Measurements from ENCODE around the gene ANXA1. TPM values are rescaled to one million over a fixed set of nuclear protein-coding genes. Genes with fewer than 3 reads are reported as not detected.

ANXA1 gene
- total and polyA plus RNA-seq, 5 donors = 46.7 to 139 (median 94.3) TPM

GRCh38 chr9:73155377-73155776 lies 3.7 kb downstream of the ANXA1 start:
- Histone ChIP-seq H3K4me1 (ENCODE audit: control insufficient read depth, insufficient read depth, low read length) (peaks cover 5% of the 10 kb centered on the region), H3K27me3 (ENCODE audit: control insufficient read depth, insufficient read depth) (no peaks in the 10 kb centered on the region), H3K27ac (ENCODE audit: low read length) (no peak overlapping the region), H3K4me3 (ENCODE audit: low read length) (peak overlapping the region; percentile 35), H3K9me3 (ENCODE audit: control insufficient read depth, low read length) (no peaks in the 10 kb centered on the region)
- WGBS = 35% methylated on average over 3 of the region's 3 CpGs
- intact Hi-C loops (cut with DNase I) = no loop called here
- ATAC-seq (no peak), DNase-seq (no peak)

GRCh38 chr9:73155968-73156864 lies 4.6 kb downstream of the ANXA1 start:
- Histone ChIP-seq H3K27me3 (ENCODE audit: control insufficient read depth, insufficient read depth) (no peaks in the 10 kb centered on the region), H3K9me3 (ENCODE audit: control insufficient read depth, low read length) (no peaks in the 10 kb centered on the region), H3K27ac (ENCODE audit: low read length) (no peak overlapping the region), H3K4me3 (ENCODE audit: low read length) (no peak overlapping the region), H3K4me1 (ENCODE audit: control insufficient read depth, insufficient read depth, low read length) (peaks cover 4% of the 10 kb centered on the region)
- DNase-seq (no peak), ATAC-seq (no peak)
- intact Hi-C loops (cut with DNase I) = no loop called here
- 70% methylated on average over 4 of the region's 4 CpGs for WGBS

GRCh38 chr9:73156865-73157187 lies 5.2 kb downstream of the ANXA1 start:
- Histone ChIP-seq H3K9me3 (ENCODE audit: control insufficient read depth, low read length) (no peaks in the 10 kb centered on the region), H3K4me3 (ENCODE audit: low read length) (no peak overlapping the region), H3K4me1 (ENCODE audit: control insufficient read depth, insufficient read depth, low read length) (peaks cover 4% of the 10 kb centered on the region), H3K27ac (ENCODE audit: low read length) (no peak overlapping the region), H3K27me3 (ENCODE audit: control insufficient read depth, insufficient read depth) (no peaks in the 10 kb centered on the region)
- ATAC-seq = no peak
- intact Hi-C loops (cut with DNase I) = no loop called here
- DNase-seq = no peak

- Histone ChIP-seq H3K4me1 (ENCODE audit: control insufficient read depth, insufficient read depth, low read length) (peaks cover 4% of the 10 kb centered on the region), H3K27me3 (ENCODE audit: control insufficient read depth, insufficient read depth) (no peaks in the 10 kb centered on the region), H3K9me3 (ENCODE audit: control insufficient read depth, low read length) (no peaks in the 10 kb centered on the region), H3K27ac (ENCODE audit: low read length) (no peak overlapping the region), H3K4me3 (ENCODE audit: low read length) (no peak overlapping the region)
- no peak for DNase-seq
- intact Hi-C loops (cut with DNase I) = no loop called here
- ATAC-seq = no peak
- 70% methylated on average over 2 of the region's 2 CpGs for WGBS
These were observed 6.1 kb downstream of the ANXA1 start for GRCh38 chr9:73157811-73158210.

GRCh38 chr9:73158723-73159122 lies 7.1 kb downstream of the ANXA1 start:
- Histone ChIP-seq H3K4me3 (ENCODE audit: low read length) (no peak overlapping the region), H3K27me3 (ENCODE audit: control insufficient read depth, insufficient read depth) (no peaks in the 10 kb centered on the region), H3K9me3 (ENCODE audit: control insufficient read depth, low read length) (no peaks in the 10 kb centered on the region), H3K4me1 (ENCODE audit: control insufficient read depth, insufficient read depth, low read length) (peaks cover 4% of the 10 kb centered on the region), H3K27ac (ENCODE audit: low read length) (no peak overlapping the region)
- DNase-seq (no peak), ATAC-seq (no peak)
- 77% methylated on average over 6 of the region's 6 CpGs for WGBS
- intact Hi-C loops (cut with DNase I) = no loop called here

GRCh38 chr9:73160868-73161267 lies 9.2 kb downstream of the ANXA1 start:
- Histone ChIP-seq H3K9me3 (ENCODE audit: control insufficient read depth, low read length) (no peaks in the 10 kb centered on the region), H3K4me1 (ENCODE audit: control insufficient read depth, insufficient read depth, low read length) (peaks cover 1% of the 10 kb centered on the region), H3K4me3 (ENCODE audit: low read length) (no peak overlapping the region), H3K27ac (ENCODE audit: low read length) (no peak overlapping the region), H3K27me3 (ENCODE audit: control insufficient read depth, insufficient read depth) (no peaks in the 10 kb centered on the region)
- intact Hi-C loops (cut with DNase I) = no loop called here
- no peak for ATAC-seq
- no peak for DNase-seq
- WGBS = 92% methylated on average over 5 of the region's 5 CpGs

- no peaks in the 10 kb centered on the region for H3K9me3 ChIP-seq (ENCODE audit: control insufficient read depth, low read length)
- no peak overlapping the region for H3K4me3 ChIP-seq (ENCODE audit: low read length)
- DNase-seq (no peak), ATAC-seq (no peak)
- 71% methylated on average over 6 of the region's 6 CpGs for WGBS
- no peaks in the 10 kb centered on the region for H3K4me1 ChIP-seq (ENCODE audit: control insufficient read depth, insufficient read depth, low read length)
- no peak overlapping the region for H3K27ac ChIP-seq (ENCODE audit: low read length)
- no peaks in the 10 kb centered on the region for H3K27me3 ChIP-seq (ENCODE audit: control insufficient read depth, insufficient read depth)
- intact Hi-C loops (cut with DNase I) = no loop called here
These were observed 11.5 kb downstream of the ANXA1 start for GRCh38 chr9:73162987-73163768.

- Histone ChIP-seq H3K4me1 (ENCODE audit: control insufficient read depth, insufficient read depth, low read length) (no peaks in the 10 kb centered on the region), H3K4me3 (ENCODE audit: low read length) (no peak overlapping the region), H3K9me3 (ENCODE audit: control insufficient read depth, low read length) (no peaks in the 10 kb centered on the region), H3K27ac (ENCODE audit: low read length) (no peak overlapping the region), H3K27me3 (ENCODE audit: control insufficient read depth, insufficient read depth) (no peaks in the 10 kb centered on the region)
- intact Hi-C loops (cut with DNase I) = no loop called here
- ATAC-seq = no peak
- 90% methylated on average over 2 of the region's 2 CpGs for WGBS
- DNase-seq = no peak
These were observed 14.2 kb downstream of the ANXA1 start for GRCh38 chr9:73165911-73166310.

GRCh38 chr9:73166468-73166867 lies 14.8 kb downstream of the ANXA1 start:
- H3K27me3 ChIP-seq (ENCODE audit: control insufficient read depth, insufficient read depth) = no peaks in the 10 kb centered on the region
- no peak overlapping the region for H3K4me3 ChIP-seq (ENCODE audit: low read length)
- 97% methylated on average over 3 of the region's 3 CpGs for WGBS
- no peaks in the 10 kb centered on the region for H3K9me3 ChIP-seq (ENCODE audit: control insufficient read depth, low read length)
- intact Hi-C loops (cut with DNase I) = no loop called here
- ATAC-seq (no peak), DNase-seq (no peak)
- H3K4me1 ChIP-seq (ENCODE audit: control insufficient read depth, insufficient read depth, low read length) = no peaks in the 10 kb centered on the region
- H3K27ac ChIP-seq (ENCODE audit: low read length) = no peak overlapping the region

GRCh38 chr9:73167614-73168013 lies 15.9 kb downstream of the ANXA1 start:
- Histone ChIP-seq H3K4me1 (ENCODE audit: control insufficient read depth, insufficient read depth, low read length) (no peaks in the 10 kb centered on the region), H3K27me3 (ENCODE audit: control insufficient read depth, insufficient read depth) (no peaks in the 10 kb centered on the region), H3K27ac (ENCODE audit: low read length) (no peak overlapping the region), H3K4me3 (ENCODE audit: low read length) (no peak overlapping the region), H3K9me3 (ENCODE audit: control insufficient read depth, low read length) (no peaks in the 10 kb centered on the region)
- ATAC-seq (no peak), DNase-seq (no peak)
- 78% methylated on average over 4 of the region's 4 CpGs for WGBS
- intact Hi-C loops (cut with DNase I) = no loop called here

GRCh38 chr9:73168298-73168934 lies 16.8 kb downstream of the ANXA1 start:
- Histone ChIP-seq H3K9me3 (ENCODE audit: control insufficient read depth, low read length) (no peaks in the 10 kb centered on the region), H3K4me1 (ENCODE audit: control insufficient read depth, insufficient read depth, low read length) (no peaks in the 10 kb centered on the region), H3K27me3 (ENCODE audit: control insufficient read depth, insufficient read depth) (no peaks in the 10 kb centered on the region), H3K4me3 (ENCODE audit: low read length) (no peak overlapping the region), H3K27ac (ENCODE audit: low read length) (no peak overlapping the region)
- no peak for DNase-seq
- intact Hi-C loops (cut with DNase I) = no loop called here
- WGBS = 80% methylated on average over 5 of the region's 5 CpGs
- ATAC-seq = no peak

All from right cardiac atrium (tissue), 5 donors.